Bronchial epithelial cell (primary cell): Measurements from ENCODE around the gene OR2F1. TPM values are rescaled to one million over a fixed set of nuclear protein-coding genes. Genes with fewer than 3 reads are reported as not detected.

Source experiments
- DNase-seq: peaks from one replicate; pipeline ENCODE4 v3.0.0-alpha.2; 2010; ENCODE audit warnings: low read depth
- FAIRE-seq: peaks from 2 replicates; lab custom pipeline; 2011; peaks lifted over from hg19 to GRCh38; lab: Jason Lieb, UNC
- H3K27me3 ChIP-seq: 2 replicates; pipeline ENCODE4 v1.5.1; 2011; ENCODE audit warnings: low read length; ENCODE audit not compliant: control insufficient read depth, insufficient read depth
- H3K36me3 ChIP-seq: 2 replicates; pipeline ENCODE4 v1.5.1; 2011; ENCODE audit warnings: low read length; ENCODE audit not compliant: control insufficient read depth, insufficient read depth
- H3K4me3 ChIP-seq: 2 replicates; pipeline ENCODE4 v1.5.1; 2011; ENCODE audit warnings: mild to moderate bottlenecking, low read depth, low read length, control low read depth
- total RNA-seq: library from RNA; depleted of rRNA; stranded (reverse); fragments of >200 nt; gene quantifications from 2 replicates; pipeline ENCODE4 v1.2.1, GENCODE V29; 2014
- TF ChIP-seq, protein P1 (sequence below): IDR thresholded peaks from 2 replicates; pipeline ENCODE4 v1.5.1; 2011; ENCODE audit warnings: mild to moderate bottlenecking, moderate library complexity, low read length, control low read depth, inconsistent platforms; ENCODE audit not compliant: insufficient read depth, severe bottlenecking

OR2F1 gene
- total RNA-seq, 1 donor from 2014 or later = not detected

DNA sequence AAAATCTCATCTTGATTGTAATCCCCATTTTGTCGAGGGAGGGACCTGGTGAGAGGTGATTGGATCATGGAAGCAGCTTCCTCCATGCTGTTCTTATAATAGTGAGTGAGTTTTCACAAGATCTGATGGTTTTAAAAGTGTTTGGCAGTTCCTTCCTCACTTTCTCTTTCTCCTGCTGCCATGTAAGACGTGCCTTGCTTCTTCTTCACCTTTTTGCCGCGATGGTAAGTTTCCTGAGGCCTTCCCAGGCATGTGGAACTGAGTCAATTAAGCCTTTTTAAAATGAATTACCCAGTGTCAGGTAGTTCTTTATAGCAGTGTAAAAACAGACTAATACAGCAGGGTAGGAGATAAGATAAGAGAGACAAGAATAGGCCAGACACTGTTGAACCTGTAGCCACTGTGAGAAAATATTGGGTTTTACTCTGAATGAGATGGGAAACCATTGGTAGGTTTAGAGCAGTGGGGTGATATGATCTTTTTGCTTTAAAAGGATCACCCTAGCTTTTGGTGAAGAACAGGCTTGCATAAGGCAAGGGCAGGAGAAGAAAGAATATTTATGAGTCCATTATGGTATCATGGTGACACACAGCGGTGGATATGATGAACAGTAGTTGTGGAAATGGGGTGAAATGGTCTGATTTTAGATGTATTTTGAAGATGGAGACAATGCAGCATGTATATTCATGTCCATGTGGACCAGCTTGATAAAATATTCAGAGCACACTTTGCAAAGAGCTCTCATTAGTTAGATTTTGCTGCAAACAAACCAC lies 57.0 kb downstream of the OR2F1 start:
- FAIRE-seq = no peak
- no peak for DNase-seq
- Histone ChIP-seq H3K36me3 (no peaks in the 10 kb centered on the region), H3K27me3 (no peaks in the 10 kb centered on the region), H3K4me3 (no peak overlapping the region)
- TF ChIP-seq, protein P1, sequence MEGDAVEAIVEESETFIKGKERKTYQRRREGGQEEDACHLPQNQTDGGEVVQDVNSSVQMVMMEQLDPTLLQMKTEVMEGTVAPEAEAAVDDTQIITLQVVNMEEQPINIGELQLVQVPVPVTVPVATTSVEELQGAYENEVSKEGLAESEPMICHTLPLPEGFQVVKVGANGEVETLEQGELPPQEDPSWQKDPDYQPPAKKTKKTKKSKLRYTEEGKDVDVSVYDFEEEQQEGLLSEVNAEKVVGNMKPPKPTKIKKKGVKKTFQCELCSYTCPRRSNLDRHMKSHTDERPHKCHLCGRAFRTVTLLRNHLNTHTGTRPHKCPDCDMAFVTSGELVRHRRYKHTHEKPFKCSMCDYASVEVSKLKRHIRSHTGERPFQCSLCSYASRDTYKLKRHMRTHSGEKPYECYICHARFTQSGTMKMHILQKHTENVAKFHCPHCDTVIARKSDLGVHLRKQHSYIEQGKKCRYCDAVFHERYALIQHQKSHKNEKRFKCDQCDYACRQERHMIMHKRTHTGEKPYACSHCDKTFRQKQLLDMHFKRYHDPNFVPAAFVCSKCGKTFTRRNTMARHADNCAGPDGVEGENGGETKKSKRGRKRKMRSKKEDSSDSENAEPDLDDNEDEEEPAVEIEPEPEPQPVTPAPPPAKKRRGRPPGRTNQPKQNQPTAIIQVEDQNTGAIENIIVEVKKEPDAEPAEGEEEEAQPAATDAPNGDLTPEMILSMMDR = no peak

Other genes with a start within 250 kb of the OR2F1 start
- gene CTAGE6, start 197.1 kb upstream of the OR2F1 start, total RNA-seq = 0.13 and 0.26 TPM in 2 replicates
- 12.3 and 17.6 TPM in 2 replicates for gene TCAF1, start 52.7 kb upstream of the OR2F1 start, total RNA-seq
- gene OR2F2, start 19.6 kb upstream of the OR2F1 start, total RNA-seq = not detected in 2 replicates
- gene OR6B1, start 45.5 kb downstream of the OR2F1 start, total RNA-seq = not detected in 2 replicates
- gene OR2A5, start 94.1 kb downstream of the OR2F1 start, total RNA-seq = not detected in 2 replicates
- not detected in 2 replicates for gene OR2A25, start 115.0 kb downstream of the OR2F1 start, total RNA-seq
- not detected in 2 replicates for gene OR2A12, start 131.4 kb downstream of the OR2F1 start, total RNA-seq
- gene OR2A2, start 154.7 kb downstream of the OR2F1 start, total RNA-seq = not detected in 2 replicates
- not detected in 2 replicates for gene OR2A14, start 168.3 kb downstream of the OR2F1 start, total RNA-seq
- gene CTAGE4, start 228.6 kb downstream of the OR2F1 start, total RNA-seq = 0.53 and 2.2 TPM in 2 replicates
- 25.8 and 30.3 TPM in 2 replicates for gene ARHGEF35, start 241.0 kb downstream of the OR2F1 start, total RNA-seq